Fibroblast of lung (primary cell): ENCODE measurements around the gene GUCA2B.

Experiments
- CTCF ChIP-seq, 2 donors: IDR thresholded peaks in 1 of 2; conservative IDR thresholded peaks in 1 of 2; 1 replicate in 1 of 2; 2 replicates in 1 of 2; pipeline ENCODE4 v1.5.1; 2011 to 2012; ENCODE audit warnings: low read length in 2 of 2, control low read depth in 1 of 2, inconsistent platforms in 1 of 2, low read depth in 1 of 2, mild to moderate bottlenecking in 1 of 2
- EZH2 ChIP-seq: IDR thresholded peaks from 2 replicates; pipeline ENCODE4 v1.5.1; 2012; ENCODE audit warnings: low read length, control low read depth, mild to moderate bottlenecking; ENCODE audit errors: missing control alignments

GRCh38 chr1:42189931-42190853, 37.0 kb downstream of the GUCA2B start:
- TF ChIP-seq EZH2 (no peak), CTCF (conservative IDR thresholded peaks at IDR 0.05 in 1 of 2, IDR thresholded peaks at IDR 0.05 in 1 of 2; ENCODE audit: low read depth in 1 of 2, low read length in 2 of 2) (no peak)
